NCI-H2196 (cell line): Measurements from ENCODE around the gene SPATA18.
"Not testable (repeated sequence)": the region's sequence is repeated elsewhere in the genome, so short reads cannot be mapped to it uniquely, and the experiment has no call there.

Experiments
- DNase-seq: peaks from one replicate; lab custom pipeline; 2025; ENCODE audit not compliant: unreplicated experiment; lab: John Stamatoyannopoulos, UW

SPATA18 gene

DNA sequence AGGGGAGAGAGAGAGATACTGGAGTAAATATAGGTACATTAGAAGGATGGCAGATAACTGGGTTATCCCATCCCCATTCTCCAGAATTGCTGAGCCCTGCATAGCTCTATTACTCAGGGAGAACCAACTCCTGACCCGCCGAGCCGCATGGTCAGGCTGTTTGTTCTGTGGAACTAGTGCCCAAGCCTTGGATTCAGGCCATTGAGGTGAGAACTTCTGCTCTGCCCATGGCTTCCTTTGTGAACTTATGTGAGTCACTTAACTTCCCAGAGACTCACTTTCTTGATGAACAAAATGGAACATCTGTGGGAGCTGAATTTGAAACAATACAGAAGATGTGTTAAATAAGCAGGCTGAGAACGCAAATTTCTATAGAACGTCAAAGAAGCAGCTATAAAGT lies 54.2 kb downstream of the SPATA18 start:
- no peak for DNase-seq

GRCh38 chr4:52106191-52106590 lies 55.1 kb downstream of the SPATA18 start:
- no peak for DNase-seq

DNA sequence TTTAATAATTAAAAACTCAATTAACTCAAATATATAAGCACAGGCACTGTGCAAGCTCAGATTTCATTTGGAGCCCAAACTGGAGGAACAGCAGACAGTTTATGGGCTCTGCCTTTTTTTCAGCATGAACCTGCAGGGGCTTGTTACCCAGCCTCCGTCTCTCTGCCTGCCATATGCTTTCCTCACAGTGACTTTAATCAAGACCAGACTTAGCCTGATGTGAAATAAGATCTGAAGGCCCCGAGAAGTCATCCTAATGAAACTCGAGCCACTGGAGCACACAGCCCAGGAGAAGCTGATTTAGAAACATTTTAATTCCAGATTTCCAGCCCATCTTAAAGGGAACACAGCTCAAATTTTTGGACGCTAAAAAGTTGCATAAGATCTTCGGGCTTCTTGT lies 55.6 kb downstream of the SPATA18 start:
- DNase-seq = no peak

- DNase-seq = no peak
Observed at GRCh38 chr4:52107336-52107735, 56.2 kb downstream of the SPATA18 start.

DNA sequence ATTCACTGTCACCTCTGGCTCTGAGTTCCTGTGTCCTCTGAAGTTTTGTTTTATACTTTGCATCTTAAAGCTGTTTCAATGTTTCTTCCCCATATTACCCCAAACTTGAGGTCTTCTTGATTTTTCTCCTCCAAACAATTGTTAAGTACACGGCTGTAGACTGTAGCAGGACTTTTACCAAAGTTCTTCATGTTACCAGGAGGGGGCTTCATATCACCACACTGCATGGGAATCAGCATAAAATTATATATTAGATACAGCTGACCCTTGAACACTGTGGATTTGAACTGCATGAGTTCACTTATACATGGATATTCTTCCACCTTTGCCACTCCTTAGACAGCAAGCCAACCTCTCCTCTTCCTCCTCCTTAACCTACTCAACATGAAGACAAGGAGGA lies 56.6 kb downstream of the SPATA18 start:
- no peak for DNase-seq

DNA sequence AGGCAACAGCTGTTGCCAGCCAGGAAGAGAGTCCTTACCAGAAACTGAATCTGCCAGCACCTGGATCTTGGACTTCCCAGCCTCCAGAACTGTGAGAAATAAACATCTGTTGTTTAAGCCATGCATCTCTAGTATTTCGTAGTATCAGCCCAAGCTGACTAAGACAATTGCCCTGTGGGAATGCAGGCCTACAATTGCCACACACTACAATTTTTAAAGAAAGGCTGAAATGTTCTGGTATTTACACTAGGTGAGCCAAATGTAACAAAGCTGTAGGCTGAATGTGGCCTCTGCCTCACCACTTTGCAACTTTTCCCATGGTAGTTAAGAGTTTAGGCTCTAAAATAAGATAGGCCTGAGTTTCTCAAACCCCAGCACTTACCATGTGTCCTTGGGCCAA lies 59.1 kb downstream of the SPATA18 start:
- DNase-seq = no peak

DNA sequence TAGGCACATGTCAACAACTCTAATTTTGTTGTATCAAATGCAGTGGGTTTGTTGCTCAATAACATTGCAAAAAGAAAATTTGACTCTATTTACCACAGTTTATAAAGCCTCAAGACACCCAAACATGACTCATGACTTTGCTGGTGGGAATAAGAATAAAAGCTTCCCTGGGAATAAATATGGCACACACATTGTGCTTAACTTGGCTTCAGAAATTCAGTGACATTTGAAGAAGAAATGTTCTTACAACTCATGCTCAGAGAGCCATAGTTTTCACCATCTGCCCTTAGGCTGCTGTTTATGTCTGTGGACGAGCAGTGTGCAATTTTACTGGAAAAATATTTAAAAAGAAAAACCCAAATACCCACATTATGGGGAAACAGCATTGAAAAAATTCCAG lies 60.9 kb downstream of the SPATA18 start:
- DNase-seq = no peak

DNA sequence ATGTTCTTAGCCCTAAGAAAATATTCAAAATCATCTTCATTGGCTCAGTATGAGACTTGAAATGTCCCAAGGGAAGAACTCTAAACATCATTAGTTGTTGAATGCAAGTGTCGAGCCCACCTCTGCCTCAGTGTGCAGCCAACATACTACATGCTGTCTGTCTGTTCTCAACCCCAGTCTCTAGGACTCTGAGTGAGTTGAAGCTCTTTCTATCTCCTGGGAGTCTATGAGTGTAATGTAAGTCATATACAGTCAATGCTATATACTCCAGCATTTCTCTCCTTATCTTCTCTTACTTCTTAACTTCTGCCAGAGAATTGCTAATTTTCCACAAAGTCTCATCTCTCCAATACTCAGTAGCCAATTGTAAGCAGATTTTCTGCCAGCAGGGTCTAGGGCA lies 61.3 kb downstream of the SPATA18 start:
- no peak for DNase-seq

- DNase-seq = no peak
Observed at GRCh38 chr4:52116641-52117040, 65.5 kb downstream of the SPATA18 start.

GRCh38 chr4:52126226-52126625 lies 75.1 kb downstream of the SPATA18 start:
- DNase-seq = no peak

DNA sequence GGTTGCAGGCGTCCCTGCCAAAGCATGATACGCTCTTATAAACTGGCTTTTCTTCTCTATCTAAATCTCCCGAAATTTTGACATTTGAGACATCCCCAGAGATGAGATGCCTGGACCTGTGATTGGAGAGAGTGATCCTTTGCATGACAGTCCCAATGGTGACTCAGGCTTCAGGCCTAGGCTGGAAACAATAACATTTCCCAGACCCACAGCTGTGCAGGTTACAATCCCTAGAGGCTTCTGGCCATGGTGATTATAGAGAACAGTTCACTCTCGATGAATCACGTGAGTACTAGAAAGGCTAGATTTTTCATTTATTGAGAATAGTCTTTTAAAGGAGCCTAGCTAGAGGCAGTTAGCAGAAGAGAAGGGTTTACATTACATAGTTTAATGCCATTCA lies 75.9 kb downstream of the SPATA18 start:
- no peak for DNase-seq

GRCh38 chr4:52135171-52135570 lies 84.1 kb downstream of the SPATA18 start:
- no peak for DNase-seq

- not testable (repeated sequence) for DNase-seq
Observed at GRCh38 chr4:52137152-52137551, 86.0 kb downstream of the SPATA18 start.

GRCh38 chr4:52142816-52143215 lies 91.7 kb downstream of the SPATA18 start:
- DNase-seq = no peak

DNA sequence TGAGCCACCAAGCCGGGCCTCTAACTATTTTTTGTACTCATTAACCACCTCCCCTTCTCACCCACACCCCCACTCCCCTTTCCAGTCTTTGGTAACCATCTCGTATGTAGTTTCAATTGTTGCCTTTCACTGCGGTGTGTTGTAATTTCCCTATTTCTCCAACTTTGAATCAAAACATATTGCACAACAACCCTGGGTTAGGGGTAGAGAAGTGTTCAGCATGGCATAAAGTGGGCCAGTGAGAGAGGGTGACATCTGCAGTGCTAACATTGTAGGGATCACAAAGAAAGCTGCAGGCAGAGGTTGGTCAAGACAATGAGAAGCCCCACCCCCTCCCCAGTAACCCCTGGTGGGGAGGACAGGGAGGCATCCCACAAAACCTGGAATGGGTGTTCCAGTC lies 92.7 kb downstream of the SPATA18 start:
- no peak for DNase-seq

DNA sequence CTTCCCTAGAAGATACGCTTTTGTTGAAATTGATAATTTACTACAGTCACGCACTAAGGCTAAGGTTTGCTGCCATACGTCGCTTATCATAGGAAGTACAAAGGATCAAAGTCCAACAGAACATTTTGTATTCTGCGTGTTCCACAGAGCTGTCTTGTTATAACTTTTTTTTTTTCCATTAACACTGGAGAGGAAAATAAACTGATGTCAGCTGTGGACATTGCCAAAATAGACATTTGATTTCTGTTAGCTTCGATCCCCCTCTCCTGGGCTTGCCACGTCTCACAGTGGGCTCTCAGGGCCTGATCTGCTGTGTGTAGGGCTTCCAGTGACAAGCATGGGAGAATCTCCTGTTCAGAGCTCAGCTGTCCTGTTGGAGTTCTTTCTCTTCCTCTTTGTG lies 93.3 kb downstream of the SPATA18 start:
- DNase-seq = no peak
